Measurements from ENCODE around the gene TRIM54. TPM values are rescaled to one million over a fixed set of nuclear protein-coding genes. Genes with fewer than 3 reads are reported as not detected.

Gene TRIM54
- total and polyA plus RNA-seq, 9 of the 15 experiments (the other 6 are each of a cell fraction or from before 2014, with no cell fraction given): not detected

DNA sequence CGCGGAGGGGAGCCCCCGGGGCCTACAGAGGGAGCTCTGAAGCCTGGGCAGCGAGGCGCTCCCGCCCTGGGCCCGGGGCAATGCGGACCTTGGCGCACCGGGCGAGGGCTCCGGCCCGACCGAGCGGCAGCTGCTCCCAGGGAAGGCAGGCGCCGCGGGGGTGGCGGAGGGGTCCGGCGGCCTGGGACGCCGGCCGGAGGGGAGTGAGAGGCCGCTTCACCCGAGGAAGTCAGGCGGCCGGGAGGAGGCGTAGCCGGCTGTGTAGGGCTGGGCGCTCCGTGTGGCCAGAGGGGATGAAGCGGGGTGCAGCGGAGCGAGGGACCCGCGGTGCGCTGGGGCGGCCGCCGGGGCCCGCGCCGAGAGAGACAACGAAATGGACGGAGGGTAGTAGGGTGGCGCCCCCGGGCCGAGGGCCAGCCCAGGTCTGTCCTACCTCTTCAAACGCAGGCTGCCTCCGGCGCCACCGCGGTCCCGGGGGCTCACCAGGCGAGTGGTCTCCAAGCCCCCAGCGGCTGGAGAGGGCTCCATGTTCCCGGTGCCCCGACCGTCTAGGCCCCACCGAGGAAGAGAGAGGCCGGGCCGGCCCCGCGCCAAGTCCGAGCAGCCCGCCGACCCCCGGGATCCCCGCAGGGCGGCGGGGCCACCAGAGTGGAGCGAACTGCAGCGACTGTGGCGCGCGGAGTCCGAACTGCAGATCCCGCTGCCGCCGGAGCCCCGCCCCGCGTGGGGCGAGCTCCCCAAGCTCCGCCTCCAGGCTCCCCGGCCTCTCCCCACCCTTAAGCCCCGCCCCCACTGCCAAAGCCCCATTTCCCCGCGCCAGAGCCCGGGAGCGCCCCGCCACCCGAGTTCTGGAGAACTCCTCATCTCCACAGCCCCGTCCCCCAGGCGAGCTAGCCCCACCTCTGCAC is 19.6 kb upstream of the TRIM54 start, which contains the start of gene SLC30A3:
TSS of gene SLC30A3 (minus strand) at position 669 of the 908 bp plus-strand sequence. CDS start at position 528, 141 bp downstream.
- Histone ChIP-seq H3K27ac (ENCODE audit: extremely low read depth, low read depth, low read length) (no peak within 1 kb of the TSS), H3K27me3 (ENCODE audit: control insufficient read depth in 2 of 2, insufficient read depth in 2 of 2, low read length in 2 of 2) (peaks cover 31 to 43% of the 10 kb centered on the region in 2 experiments; a peak in 4 of 5 replicates), H3K4me1 (replicated peaks in 1 of 2; ENCODE audit: control insufficient read depth in 2 of 2, insufficient read depth in 2 of 2, low read length in 2 of 2) (peaks cover 0 to 42% of the 10 kb centered on the region in 2 experiments; a peak in 3 of 5 replicates), H3K9me1 (ENCODE audit: control insufficient read depth, insufficient read depth, low read length) (no peaks in the 10 kb centered on the region), H3K9ac (ENCODE audit: insufficient read depth in 1 of 2, low read depth in 2 of 2, low read length in 2 of 2) (peak within 1 kb of the TSS; percentile 46 to 92; a peak in 3 of 4 replicates), H3K4me2 (ENCODE audit: insufficient read depth, low read length) (peak within 1 kb of the TSS; percentile 76), H4K20me1 (replicated peaks; ENCODE audit: control insufficient read depth, insufficient read depth, low read length) (no peaks in the 10 kb centered on the region; the same call in 1 of the 2 replicates), H3K79me2 (ENCODE audit: control insufficient read depth, insufficient read depth, low read length) (no peaks in the 10 kb centered on the region), H2AFZ (ENCODE audit: low read depth, low read length) (peak within 1 kb of the TSS; percentile 91), H3K36me3 (ENCODE audit: control insufficient read depth, insufficient read depth, low read length) (no peaks in the 10 kb centered on the region), H3K4me3 (peak within 1 kb of the TSS; percentile 53), H3K9me3 (replicated peaks; ENCODE audit: control insufficient read depth, insufficient read depth, low read depth, low read length) (no peaks in the 10 kb centered on the region; the same call in 1 of the 2 replicates)
- in situ Hi-C loops (cut with MboI) (no loop called here), intact Hi-C loops (cut with micrococcal nuclease) (no loop called here)
- POLR2A ChIA-PET: no interaction called here
- WGBS (ENCODE audit: insufficient coverage, low coverage, missing lambda C conversion rate): 2% methylated on average over 46 of the region's 96 CpGs
- FAIRE-seq (peak; percentile 37), DNase-seq (ENCODE audit: extremely low read depth in 1 of 4, low spot score in 3 of 4) (peak; percentile 81 to 99 (median 96)), ATAC-seq (peak; percentile 94)
- CTCF ChIA-PET (ENCODE audit: low intra/inter-chr PET ratio): interaction anchor here (1.4 kb wide), 1 partner anchor 17 kb away, joined by 5 read pairs; no protein-coding TSS in a partner anchor
- no TSS peak for BruUV-seq (replicated peaks)
- TF ChIP-seq RBFOX2 (IDR thresholded peaks at IDR 0.05; ENCODE audit: low read depth, low read length) (peak; percentile 55), ZBTB7A (IDR thresholded peaks at IDR 0.05; ENCODE audit: borderline replicate concordance, control insufficient read depth, low read depth, low read length) (peak; percentile 61; the same call in 1 of the 2 replicates), CXXC5 (CRISPR knock-in tag; IDR thresholded peaks at IDR 0.05) (peak; percentile 19; the same call in 1 of the 2 replicates), L3MBTL2 (IDR thresholded peaks at IDR 0.05) (0 out of 2 replicates have a peak, but pooled peaks have one; percentile 20), CTBP1 (IDR thresholded peaks at IDR 0.05; ENCODE audit: borderline replicate concordance) (peak; percentile 12; the same call in 1 of the 2 replicates), EHMT2 (IDR thresholded peaks at IDR 0.05) (no peak), TBP (optimal IDR thresholded peaks at IDR 0.05; ENCODE audit: low read depth, low read length) (peak; percentile 23), ZNF431 (CRISPR knock-in tag; IDR thresholded peaks at IDR 0.05) (no peak), ZFX (CRISPR knock-in tag; IDR thresholded peaks at IDR 0.05) (peak; percentile 47), SMARCB1 (IDR thresholded peaks at IDR 0.05; ENCODE audit: insufficient read length, low read depth) (no peak), MAZ (CRISPR knock-in tag; conservative IDR thresholded peaks at IDR 0.05 in 1 of 2, IDR thresholded peaks at IDR 0.05 in 1 of 2) (peak in 1 of 2 experiments; percentile 22; a peak in 1 of 4 replicates), PHF8 (IDR thresholded peaks at IDR 0.05; ENCODE audit: borderline replicate concordance, low read length) (peak; percentile 18; the same call in 1 of the 2 replicates)
- TF ChIP-seq, protein P1, sequence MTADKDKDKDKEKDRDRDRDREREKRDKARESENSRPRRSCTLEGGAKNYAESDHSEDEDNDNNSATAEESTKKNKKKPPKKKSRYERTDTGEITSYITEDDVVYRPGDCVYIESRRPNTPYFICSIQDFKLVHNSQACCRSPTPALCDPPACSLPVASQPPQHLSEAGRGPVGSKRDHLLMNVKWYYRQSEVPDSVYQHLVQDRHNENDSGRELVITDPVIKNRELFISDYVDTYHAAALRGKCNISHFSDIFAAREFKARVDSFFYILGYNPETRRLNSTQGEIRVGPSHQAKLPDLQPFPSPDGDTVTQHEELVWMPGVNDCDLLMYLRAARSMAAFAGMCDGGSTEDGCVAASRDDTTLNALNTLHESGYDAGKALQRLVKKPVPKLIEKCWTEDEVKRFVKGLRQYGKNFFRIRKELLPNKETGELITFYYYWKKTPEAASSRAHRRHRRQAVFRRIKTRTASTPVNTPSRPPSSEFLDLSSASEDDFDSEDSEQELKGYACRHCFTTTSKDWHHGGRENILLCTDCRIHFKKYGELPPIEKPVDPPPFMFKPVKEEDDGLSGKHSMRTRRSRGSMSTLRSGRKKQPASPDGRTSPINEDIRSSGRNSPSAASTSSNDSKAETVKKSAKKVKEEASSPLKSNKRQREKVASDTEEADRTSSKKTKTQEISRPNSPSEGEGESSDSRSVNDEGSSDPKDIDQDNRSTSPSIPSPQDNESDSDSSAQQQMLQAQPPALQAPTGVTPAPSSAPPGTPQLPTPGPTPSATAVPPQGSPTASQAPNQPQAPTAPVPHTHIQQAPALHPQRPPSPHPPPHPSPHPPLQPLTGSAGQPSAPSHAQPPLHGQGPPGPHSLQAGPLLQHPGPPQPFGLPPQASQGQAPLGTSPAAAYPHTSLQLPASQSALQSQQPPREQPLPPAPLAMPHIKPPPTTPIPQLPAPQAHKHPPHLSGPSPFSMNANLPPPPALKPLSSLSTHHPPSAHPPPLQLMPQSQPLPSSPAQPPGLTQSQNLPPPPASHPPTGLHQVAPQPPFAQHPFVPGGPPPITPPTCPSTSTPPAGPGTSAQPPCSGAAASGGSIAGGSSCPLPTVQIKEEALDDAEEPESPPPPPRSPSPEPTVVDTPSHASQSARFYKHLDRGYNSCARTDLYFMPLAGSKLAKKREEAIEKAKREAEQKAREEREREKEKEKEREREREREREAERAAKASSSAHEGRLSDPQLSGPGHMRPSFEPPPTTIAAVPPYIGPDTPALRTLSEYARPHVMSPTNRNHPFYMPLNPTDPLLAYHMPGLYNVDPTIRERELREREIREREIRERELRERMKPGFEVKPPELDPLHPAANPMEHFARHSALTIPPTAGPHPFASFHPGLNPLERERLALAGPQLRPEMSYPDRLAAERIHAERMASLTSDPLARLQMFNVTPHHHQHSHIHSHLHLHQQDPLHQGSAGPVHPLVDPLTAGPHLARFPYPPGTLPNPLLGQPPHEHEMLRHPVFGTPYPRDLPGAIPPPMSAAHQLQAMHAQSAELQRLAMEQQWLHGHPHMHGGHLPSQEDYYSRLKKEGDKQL (CRISPR knock-in tag; IDR thresholded peaks at IDR 0.05; ENCODE audit: borderline replicate concordance): no peak
- TF ChIP-seq, protein P2, sequence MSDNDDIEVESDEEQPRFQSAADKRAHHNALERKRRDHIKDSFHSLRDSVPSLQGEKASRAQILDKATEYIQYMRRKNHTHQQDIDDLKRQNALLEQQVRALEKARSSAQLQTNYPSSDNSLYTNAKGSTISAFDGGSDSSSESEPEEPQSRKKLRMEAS (CRISPR knock-in tag; IDR thresholded peaks at IDR 0.05): 0 out of 2 replicates have a peak, but pooled peaks have one; percentile 41
